Measurements from ENCODE around the gene LPIN2.

DNA sequence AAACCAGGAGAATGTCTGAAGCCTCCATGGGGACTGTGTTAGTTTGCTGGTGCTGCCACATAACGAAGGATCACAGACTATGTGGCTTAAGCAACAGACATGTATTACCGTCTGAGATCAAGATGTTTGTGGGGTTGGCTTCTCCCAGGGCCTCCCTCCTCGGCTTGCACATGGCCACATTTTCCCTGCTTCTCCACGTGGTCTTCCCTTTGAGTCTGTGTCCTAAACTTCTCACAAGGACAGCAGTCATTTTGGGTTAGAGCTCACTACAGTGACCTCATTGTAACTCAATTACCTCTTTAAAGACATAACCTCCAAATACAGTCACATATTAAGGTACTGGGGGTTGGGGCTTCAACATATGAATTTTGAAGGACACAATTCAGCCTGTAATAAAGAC, 44.6 kb upstream of the LPIN2 start:
- TF ChIP-seq, protein P1, sequence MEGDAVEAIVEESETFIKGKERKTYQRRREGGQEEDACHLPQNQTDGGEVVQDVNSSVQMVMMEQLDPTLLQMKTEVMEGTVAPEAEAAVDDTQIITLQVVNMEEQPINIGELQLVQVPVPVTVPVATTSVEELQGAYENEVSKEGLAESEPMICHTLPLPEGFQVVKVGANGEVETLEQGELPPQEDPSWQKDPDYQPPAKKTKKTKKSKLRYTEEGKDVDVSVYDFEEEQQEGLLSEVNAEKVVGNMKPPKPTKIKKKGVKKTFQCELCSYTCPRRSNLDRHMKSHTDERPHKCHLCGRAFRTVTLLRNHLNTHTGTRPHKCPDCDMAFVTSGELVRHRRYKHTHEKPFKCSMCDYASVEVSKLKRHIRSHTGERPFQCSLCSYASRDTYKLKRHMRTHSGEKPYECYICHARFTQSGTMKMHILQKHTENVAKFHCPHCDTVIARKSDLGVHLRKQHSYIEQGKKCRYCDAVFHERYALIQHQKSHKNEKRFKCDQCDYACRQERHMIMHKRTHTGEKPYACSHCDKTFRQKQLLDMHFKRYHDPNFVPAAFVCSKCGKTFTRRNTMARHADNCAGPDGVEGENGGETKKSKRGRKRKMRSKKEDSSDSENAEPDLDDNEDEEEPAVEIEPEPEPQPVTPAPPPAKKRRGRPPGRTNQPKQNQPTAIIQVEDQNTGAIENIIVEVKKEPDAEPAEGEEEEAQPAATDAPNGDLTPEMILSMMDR (IDR thresholded peaks at IDR 0.05; ENCODE audit: low read depth, low read length): no peak
- TF ChIP-seq MYC (IDR thresholded peaks at IDR 0.05; ENCODE audit: low read depth, low read length): no peak
- TF ChIP-seq POLR2A (IDR thresholded peaks at IDR 0.05; ENCODE audit: extremely low read depth, insufficient read length): no peak
